GM12892 (cell line): Measurements from ENCODE around the gene VWA7.

Experiments used
- POLR2A ChIP-seq: IDR thresholded peaks from 2 replicates; pipeline ENCODE4 v1.6.1; 2011; ENCODE audit warnings: low read depth, low read length, control low read depth
- POLR2AphosphoS5 ChIP-seq: IDR thresholded peaks from 2 replicates; pipeline ENCODE4 v1.6.1; 2011; ENCODE audit warnings: low read depth, low read length, control low read depth

- no peak for TF ChIP-seq POLR2A
- no peak for TF ChIP-seq POLR2AphosphoS5
Measured at GRCh38 chr6:31805939-31806469, 28.9 kb upstream of the VWA7 start.
